SU-DHL-6 (cell line): Measurements from ENCODE around the gene TRIP13.

Experiments used
- EZH2phosphoT487 ChIP-seq: fragments of 200-600 bp; sonication (generic), shearing (Covaris generic); conservative IDR thresholded peaks from 2 replicates; pipeline ENCODE4 v1.6.1; 2018; ENCODE audit warnings: mild to moderate bottlenecking, antibody characterized with exemption, low read length, moderate library complexity, mixed read lengths
- TF ChIP-seq, protein P1 (sequence below): fragments of 200-600 bp; sonication (generic); IDR thresholded peaks from one replicate; pipeline ENCODE4 v1.5.1; 2017; ENCODE audit warnings: antibody characterized with exemption, mild to moderate bottlenecking, low read length, moderate library complexity; ENCODE audit not compliant: insufficient read depth, poor library complexity, severe bottlenecking

DNA sequence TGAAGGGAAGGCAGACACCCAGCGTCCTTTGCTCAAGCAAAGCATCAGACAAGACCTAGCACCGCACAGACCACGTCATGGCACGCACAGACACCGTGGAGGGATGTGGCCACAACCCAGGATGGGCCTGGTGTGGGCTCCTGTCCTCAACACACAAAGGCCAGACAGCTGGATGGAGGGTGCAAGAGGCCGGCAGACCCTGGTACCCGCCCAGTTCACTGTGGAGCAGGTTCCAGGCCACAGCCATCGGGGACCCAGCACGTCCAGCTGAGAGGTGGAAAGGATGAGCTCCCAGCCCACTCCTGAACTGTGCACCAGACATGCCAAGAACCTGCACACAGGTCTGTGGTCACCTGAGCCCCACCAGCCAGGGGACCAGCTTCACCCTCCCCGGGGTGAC lies 26.9 kb upstream of the TRIP13 start:
- TF ChIP-seq, protein P1, sequence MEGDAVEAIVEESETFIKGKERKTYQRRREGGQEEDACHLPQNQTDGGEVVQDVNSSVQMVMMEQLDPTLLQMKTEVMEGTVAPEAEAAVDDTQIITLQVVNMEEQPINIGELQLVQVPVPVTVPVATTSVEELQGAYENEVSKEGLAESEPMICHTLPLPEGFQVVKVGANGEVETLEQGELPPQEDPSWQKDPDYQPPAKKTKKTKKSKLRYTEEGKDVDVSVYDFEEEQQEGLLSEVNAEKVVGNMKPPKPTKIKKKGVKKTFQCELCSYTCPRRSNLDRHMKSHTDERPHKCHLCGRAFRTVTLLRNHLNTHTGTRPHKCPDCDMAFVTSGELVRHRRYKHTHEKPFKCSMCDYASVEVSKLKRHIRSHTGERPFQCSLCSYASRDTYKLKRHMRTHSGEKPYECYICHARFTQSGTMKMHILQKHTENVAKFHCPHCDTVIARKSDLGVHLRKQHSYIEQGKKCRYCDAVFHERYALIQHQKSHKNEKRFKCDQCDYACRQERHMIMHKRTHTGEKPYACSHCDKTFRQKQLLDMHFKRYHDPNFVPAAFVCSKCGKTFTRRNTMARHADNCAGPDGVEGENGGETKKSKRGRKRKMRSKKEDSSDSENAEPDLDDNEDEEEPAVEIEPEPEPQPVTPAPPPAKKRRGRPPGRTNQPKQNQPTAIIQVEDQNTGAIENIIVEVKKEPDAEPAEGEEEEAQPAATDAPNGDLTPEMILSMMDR, result no peak
- TF ChIP-seq EZH2phosphoT487, result no peak
